ENCODE results near the gene CASTOR1.
"Not testable (repeated sequence)": the region's sequence is repeated elsewhere in the genome, so short reads cannot be mapped to it uniquely, and the experiment has no call there.

Gene CASTOR1

GRCh38 chr22:30289141-30289979 is at the start of gene CASTOR1:
TSS of gene CASTOR1 (minus strand) at chr22:30289505. CDS start at chr22:30289497, 8 bp downstream.
- DNase-seq (ENCODE audit: low read depth), result peak; percentile 99

DNA sequence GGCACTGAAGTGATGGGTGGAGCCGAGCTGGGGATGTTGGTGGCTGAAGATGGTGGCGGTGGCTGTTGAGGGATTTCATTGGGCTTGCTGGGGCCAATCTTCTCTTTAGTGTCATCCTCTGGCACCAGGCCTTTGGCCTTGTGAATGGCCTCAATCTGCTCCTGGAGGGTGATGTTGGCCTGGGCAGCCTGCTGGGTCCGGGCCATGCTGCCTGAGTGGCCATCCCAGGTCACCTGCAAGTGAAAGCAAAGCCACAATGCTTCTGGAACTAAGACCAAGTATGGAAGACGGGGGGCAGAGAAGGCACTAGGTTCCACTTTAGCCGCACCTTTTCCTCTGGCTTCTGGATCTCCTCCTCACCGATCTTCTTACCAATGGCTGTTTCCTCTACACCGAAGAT is 49.5 kb upstream of the CASTOR1 start:
- no peak for DNase-seq (ENCODE audit: low read depth)

DNA sequence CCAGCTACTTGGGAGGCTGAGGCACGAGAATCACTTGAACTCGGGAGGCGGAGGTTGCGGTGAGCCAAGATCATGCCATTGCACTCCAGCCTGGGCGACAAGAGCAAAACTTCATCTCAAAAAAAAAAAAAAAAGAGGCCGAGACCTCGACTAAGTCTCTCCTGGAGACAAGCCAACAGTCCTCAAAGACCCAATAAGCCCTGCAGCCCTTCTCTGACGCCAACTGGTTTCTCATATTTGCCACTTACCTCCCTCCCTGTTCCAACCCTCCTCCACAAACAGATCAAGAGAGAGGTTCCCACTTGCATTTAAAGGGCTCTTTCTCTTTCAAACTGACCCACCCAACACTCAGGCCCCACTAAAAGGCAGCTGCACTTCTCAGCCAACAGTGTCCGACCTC is 49.0 kb upstream of the CASTOR1 start:
- DNase-seq (ENCODE audit: low read depth), result not testable (repeated sequence)

DNA sequence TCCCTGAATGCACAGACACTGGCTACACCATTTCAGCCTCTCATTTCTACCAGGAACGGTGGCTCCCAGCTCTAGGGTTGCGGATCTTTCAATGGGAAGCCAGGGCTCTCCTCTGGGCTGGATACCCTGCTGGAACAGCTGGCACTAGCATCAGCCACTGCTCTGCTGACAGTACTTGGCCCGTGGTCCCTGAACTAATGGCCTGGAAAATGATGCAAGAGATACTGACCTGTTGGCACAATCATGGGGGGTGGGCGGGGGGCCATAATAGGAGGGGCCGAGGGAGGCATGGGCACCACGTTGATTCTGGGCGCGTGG is 48.1 kb upstream of the CASTOR1 start:
- DNase-seq (ENCODE audit: low read depth), result no peak

DNA sequence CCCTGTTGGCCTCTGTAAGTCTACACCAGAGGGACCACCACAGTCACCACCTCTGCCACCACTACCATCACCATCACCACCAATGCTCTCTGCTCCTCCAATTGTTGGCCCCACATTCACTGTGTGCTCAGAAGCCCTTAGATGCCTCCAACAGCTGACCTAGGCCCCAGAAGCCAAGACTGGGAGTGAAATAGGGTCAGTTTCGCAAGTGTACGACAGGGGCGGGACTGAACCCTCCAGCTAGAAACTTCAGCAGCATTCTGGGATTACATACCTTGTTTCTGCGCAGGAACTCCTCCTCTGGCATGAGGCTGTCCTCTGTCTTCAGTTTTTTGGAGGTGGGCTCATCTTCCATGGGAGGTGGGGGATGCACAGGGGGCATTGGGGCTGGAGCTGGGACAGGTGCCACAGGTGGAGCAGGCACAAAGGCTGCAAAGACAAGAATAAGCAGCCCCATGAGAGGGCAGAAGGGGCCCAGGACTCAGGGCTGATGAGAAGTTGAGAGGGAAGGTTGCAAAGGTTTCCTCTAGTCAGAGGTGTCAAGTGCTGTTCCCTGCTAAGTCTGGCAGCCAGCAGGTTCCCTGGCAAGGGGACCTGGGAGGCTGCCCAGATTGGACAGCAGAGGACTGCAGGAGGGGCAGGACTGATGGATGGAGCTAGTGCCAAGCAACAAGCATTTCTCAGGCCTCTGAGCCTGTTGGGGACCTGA is 47.6 kb upstream of the CASTOR1 start:
- DNase-seq (ENCODE audit: low read depth), result no peak

DNA sequence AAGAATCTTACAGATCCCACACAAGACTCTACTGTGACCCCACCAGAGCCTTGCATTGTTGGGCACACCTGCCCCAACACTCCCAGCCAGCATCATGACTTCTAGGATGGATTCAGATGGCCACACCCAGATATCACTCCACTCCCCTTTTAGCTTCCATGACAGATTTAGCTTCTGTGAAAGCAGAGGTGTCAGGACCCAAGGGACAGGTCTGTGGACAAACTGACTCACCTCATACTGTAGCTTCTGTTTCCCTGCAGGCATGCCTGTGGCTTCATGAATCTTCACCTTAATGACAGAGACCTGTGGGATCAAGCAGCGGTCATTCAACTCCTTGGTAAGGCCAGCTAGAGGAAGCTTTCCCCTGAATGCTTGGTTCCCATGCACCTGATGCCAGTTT is 45.9 kb upstream of the CASTOR1 start:
- DNase-seq (ENCODE audit: low read depth), result no peak

DNA sequence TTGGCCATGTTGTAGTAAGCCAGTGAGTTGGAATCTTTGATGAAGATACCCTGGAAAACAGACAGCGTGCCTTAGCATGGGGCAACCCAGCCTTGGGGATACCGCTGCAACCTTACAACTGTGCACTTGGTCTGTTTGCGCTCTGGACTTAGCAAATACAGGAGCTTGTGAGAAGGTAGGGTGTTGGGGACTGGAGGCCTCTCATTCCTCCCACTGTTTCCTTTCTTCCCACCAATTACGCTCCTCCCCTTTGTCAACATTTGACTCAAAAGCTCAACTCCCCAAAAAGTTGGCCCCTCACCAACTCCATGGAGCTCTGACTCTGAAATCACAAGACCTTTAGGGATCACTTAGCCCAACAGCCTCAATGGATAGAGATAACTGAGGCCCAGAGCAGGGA is 45.3 kb upstream of the CASTOR1 start:
- DNase-seq (ENCODE audit: low read depth), result no peak

DNA sequence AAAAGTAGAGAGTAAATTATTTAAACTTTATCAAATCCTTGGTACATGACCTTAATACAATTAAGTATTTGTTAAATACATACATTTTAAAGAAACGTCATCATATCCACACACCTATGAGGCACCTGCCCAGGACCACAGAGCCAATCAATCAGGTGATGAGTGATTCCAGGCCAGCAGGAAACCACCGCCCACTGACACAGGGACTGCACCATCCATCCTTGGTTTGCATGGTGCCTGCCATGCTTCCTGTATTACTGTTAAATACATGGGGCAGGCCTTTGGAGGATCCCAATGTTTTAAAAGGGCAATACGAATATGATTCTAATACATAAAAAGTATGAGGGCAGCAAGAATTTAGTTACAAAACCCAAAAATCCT is 44.4 kb upstream of the CASTOR1 start:
- DNase-seq (ENCODE audit: low read depth), result no peak

GRCh38 chr22:30332994-30333706 is 43.8 kb upstream of the CASTOR1 start:
- DNase-seq (ENCODE audit: low read depth), result no peak

DNA sequence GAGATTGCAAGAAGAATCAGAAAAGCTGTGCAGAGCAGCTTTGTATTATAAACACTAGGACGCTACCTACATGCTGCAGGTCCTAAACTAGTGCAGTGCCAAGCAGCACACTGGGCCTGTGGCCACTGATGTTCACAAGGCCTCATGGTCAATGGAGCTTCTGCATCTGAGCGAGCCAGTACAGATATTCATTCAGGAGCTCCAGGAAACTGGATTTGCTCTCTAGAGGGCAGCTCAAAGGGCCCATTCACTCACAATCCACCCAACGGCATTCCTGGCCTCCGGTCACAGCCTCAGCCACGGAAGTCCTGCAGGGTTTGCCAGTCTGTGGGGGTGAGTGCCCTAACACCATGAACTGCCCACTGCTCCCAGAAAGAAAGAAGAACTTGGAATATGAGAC is 43.2 kb upstream of the CASTOR1 start:
- no peak for DNase-seq (ENCODE audit: low read depth)

GRCh38 chr22:30328466-30329049 is 39.3 kb upstream of the CASTOR1 start:
- DNase-seq (ENCODE audit: low read depth), result no peak

GRCh38 chr22:30327864-30328345 is 38.6 kb upstream of the CASTOR1 start:
- DNase-seq (ENCODE audit: low read depth), result no peak

GRCh38 chr22:30326706-30327362 is 37.5 kb upstream of the CASTOR1 start, which contains the start of gene TBC1D10A:
TSS of gene TBC1D10A (minus strand) at chr22:30326941. CDS start at chr22:30326881, 60 bp downstream.
- peak; percentile 90 for DNase-seq (ENCODE audit: low read depth)

- no peak for DNase-seq (ENCODE audit: low read depth)
Measured at GRCh38 chr22:30326255-30326705, 37.0 kb upstream of the CASTOR1 start.

- DNase-seq (ENCODE audit: low read depth), result no peak
Measured at GRCh38 chr22:30325724-30326254, 36.5 kb upstream of the CASTOR1 start.

DNA sequence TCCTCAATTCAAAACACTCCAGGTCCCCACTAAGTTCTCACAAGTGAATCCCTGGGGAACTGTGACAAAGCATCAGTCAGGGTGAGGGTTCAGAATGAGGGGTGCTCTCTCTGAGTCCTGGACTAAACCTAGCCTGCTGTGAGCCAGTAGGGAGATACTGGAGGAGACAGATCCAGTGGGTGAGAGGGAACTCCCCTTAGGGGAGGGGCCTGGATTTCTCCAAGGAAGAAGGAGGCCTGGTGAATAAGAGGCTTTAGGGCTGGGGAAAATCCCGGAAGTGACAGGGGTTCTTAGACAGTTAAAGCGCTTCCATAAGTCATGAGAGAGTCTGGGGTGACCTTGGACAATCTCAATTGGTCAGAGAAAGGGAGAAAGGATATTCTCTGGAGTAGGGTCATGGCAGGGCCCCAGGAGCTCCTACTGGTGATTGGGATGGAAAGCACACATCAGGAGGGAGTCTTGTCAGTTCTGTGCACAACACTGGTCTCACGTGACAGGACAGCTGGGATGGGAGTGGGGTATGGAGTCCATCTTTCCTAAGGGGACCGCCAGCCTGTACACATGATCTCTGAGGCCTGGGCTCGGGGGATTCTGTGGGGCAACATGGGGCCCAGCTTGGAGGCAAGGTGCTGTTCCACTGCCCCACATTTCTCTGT is 35.9 kb upstream of the CASTOR1 start:
- DNase-seq (ENCODE audit: low read depth), result peak; percentile 92

DNA sequence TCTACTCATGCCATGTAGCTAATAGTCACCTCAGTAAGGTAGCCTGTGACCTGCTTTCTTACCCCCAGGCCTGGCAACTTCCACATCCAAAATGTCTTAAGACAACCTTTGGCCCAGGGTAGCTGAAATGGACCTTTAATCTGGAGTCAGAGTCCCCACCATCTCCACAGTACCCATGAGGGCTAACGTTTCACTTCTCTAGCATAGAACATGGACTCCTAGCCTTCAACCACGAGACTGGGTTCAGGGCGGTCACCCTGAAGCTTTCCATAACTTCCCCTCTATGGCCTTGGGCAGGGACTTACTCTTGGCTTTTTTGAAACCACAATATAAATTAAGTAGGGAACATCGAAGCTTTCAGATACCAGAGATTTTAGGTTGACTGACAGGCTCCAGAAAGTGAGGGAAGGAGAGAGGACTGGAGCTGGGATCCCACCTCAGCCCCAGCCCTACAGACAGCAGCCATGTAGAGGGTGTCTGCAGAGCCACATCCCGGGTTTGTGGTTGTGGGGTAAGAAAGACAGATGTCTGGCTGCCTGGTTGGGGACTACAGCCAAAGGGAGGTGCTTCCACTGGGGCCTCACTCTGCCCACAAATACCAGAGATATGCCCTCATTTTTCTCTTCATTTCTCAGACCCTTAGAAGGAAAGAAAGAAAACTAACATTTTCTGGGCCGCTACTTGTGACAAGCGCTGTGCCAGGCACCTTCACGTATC is 34.9 kb upstream of the CASTOR1 start:
- peak; percentile 61 for DNase-seq (ENCODE audit: low read depth)

- DNase-seq (ENCODE audit: low read depth), result no peak
Measured at GRCh38 chr22:30323246-30323645, 33.9 kb upstream of the CASTOR1 start.

- no peak for DNase-seq (ENCODE audit: low read depth)
Measured at GRCh38 chr22:30321461-30321860, 32.2 kb upstream of the CASTOR1 start.

- no peak for DNase-seq (ENCODE audit: low read depth)
Measured at GRCh38 chr22:30320021-30320556, 30.8 kb upstream of the CASTOR1 start.
